BJ (cell line): ENCODE data around the gene SMARCA2. TPM values are rescaled to one million over a fixed set of nuclear protein-coding genes. Genes with fewer than 3 reads are reported as not detected.

Experiments used
- CTCF ChIA-PET: fragments of 350-600 bp; formaldehyde crosslinking; extraction: SDS; loops from one replicate; lab custom pipeline; 2021; ENCODE audit warnings: antibody characterized with exemption, inconsistent platforms; lab: Yijun Ruan, JAX
- POLR2A ChIA-PET: fragments of 300-600 bp; sonication (Branson Sonifier 250); formaldehyde crosslinking; extraction: SDS; loops from one replicate; lab custom pipeline; 2021; ENCODE audit warnings: antibody characterized with exemption; lab: Charles Lee
- DNase-seq: peaks from one replicate; pipeline ENCODE4 v3.0.0-alpha.2; 2011; ENCODE audit warnings: low read depth
- H3K27me3 ChIP-seq: 2 replicates; pipeline ENCODE4 v1.6.0; 2011; ENCODE audit warnings: low read length; ENCODE audit not compliant: control insufficient read depth, insufficient read depth
- H3K36me3 ChIP-seq: 2 replicates; pipeline ENCODE4 v1.5.1; 2011; ENCODE audit warnings: low read length; ENCODE audit not compliant: control insufficient read depth, insufficient read depth
- H3K4me3 ChIP-seq: 2 replicates; pipeline ENCODE4 v1.5.1; 2011; ENCODE audit warnings: low read depth, mild to moderate bottlenecking, control low read depth, low read length
- polyA plus RNA-seq: library from polyadenylated mRNA; depleted of rRNA; stranded (reverse); fragments of >200 nt; gene quantifications from 2 replicates; pipeline ENCODE4 v1.2.3, GENCODE V29; 2011
- TF ChIP-seq, protein P1 (sequence below): IDR thresholded peaks from 2 replicates; pipeline ENCODE4 v1.5.1; 2011; ENCODE audit warnings: low read depth, mild to moderate bottlenecking, control low read depth, inconsistent platforms, low read length, moderate library complexity; ENCODE audit not compliant: insufficient read depth

SMARCA2 gene
- polyA plus RNA-seq, 1 experiment: 67.4 TPM

DNA sequence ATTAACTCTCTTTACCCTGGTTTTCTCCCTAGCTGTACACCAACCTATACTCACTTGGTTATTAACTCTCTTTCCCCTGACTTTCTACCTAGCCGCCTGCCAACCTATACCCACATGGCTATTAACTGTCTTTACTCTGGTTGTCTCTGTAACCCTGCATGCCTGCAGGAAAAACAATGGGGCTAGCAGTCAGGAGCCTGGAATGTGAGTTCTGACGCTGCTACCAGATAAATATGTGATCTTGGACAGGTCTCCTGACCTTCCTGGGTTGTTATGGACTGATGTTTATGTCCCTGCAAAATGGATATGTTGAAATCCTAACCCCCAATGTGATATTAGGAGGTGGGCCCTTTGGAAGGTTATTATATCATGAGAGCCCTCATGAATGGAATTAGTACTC is 119.2 kb downstream of the SMARCA2 start:
- Histone ChIP-seq H3K36me3 (peaks cover 1% of the 10 kb centered on the region), H3K27me3 (no peaks in the 10 kb centered on the region), H3K4me3 (no peak overlapping the region)
- CTCF ChIA-PET: interaction anchor here (1.0 to 2.5 kb wide), 5 partner anchors 8 to 107 kb away, joined by 3 to 6 read pairs (median 3); no protein-coding TSS in a partner anchor
- no peak for DNase-seq
- TF ChIP-seq, protein P1, sequence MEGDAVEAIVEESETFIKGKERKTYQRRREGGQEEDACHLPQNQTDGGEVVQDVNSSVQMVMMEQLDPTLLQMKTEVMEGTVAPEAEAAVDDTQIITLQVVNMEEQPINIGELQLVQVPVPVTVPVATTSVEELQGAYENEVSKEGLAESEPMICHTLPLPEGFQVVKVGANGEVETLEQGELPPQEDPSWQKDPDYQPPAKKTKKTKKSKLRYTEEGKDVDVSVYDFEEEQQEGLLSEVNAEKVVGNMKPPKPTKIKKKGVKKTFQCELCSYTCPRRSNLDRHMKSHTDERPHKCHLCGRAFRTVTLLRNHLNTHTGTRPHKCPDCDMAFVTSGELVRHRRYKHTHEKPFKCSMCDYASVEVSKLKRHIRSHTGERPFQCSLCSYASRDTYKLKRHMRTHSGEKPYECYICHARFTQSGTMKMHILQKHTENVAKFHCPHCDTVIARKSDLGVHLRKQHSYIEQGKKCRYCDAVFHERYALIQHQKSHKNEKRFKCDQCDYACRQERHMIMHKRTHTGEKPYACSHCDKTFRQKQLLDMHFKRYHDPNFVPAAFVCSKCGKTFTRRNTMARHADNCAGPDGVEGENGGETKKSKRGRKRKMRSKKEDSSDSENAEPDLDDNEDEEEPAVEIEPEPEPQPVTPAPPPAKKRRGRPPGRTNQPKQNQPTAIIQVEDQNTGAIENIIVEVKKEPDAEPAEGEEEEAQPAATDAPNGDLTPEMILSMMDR: no peak
- POLR2A ChIA-PET: no interaction called here

DNA sequence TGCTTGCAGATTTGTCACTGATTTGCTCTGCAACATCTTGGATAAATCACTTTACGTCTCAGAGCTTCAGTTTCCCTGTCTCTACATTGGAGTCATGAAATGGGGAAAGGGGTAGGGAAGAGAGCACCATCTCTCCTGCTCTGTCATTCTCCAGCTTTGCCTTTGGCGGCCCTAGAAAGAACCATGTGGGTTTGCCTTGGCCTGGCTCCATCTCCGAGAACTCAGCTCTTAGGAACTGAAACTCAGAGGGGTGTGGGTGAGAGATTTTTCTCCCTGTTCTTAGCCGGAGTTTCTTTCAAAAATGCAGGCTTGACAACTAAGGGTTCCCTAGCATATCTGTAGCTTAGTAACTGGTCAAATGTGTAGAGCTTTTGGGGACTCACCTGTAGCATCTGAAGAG is 123.5 kb downstream of the SMARCA2 start:
- POLR2A ChIA-PET: no interaction called here
- DNase-seq: no peak
- TF ChIP-seq, protein P1: no peak
- H3K4me3 ChIP-seq: no peak overlapping the region
- peaks cover 1% of the 10 kb centered on the region for H3K36me3 ChIP-seq
- CTCF ChIA-PET: interaction anchor here (1.2 kb wide), 1 partner anchor 495 kb away, joined by 4 read pairs; no protein-coding TSS in a partner anchor
- no peaks in the 10 kb centered on the region for H3K27me3 ChIP-seq

DNA sequence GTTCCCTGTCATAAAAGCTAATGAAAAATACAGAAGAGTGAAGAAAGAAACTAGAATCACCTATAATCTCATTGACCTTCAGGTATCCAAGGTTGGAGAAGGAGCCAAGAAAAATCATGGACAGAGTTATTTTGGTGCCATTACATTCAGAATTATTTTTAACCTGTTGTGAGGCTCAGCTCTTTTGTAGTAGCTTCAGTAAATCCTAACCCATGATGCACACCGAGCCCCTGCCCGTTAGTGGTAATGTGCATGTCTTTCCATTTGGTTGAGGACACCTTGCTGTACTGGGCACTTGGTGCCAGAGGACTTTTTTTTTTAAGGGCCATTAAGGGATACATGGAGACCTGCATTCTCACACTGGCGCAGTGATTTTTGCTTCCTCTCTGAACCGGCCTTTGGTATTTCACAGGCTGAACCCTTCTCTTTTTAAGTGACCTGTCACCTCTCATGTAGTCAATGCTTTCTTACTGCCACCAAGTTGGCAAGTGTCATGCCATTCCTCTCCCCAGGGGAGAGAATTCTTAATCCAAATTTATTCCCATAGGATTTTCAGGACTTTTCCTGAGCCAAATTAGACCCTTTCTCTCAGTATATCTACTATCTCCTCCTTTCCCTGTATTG is 125.6 kb downstream of the SMARCA2 start:
- TF ChIP-seq, protein P1: no peak
- no peak overlapping the region for H3K4me3 ChIP-seq
- CTCF ChIA-PET: interaction anchor here (0.9 to 1.4 kb wide), 2 partner anchors 10 to 588 kb away, joined by 3 read pairs; no protein-coding TSS in a partner anchor
- H3K36me3 ChIP-seq: peaks cover 1% of the 10 kb centered on the region
- DNase-seq: no peak
- no peaks in the 10 kb centered on the region for H3K27me3 ChIP-seq
- POLR2A ChIA-PET: no interaction called here

DNA sequence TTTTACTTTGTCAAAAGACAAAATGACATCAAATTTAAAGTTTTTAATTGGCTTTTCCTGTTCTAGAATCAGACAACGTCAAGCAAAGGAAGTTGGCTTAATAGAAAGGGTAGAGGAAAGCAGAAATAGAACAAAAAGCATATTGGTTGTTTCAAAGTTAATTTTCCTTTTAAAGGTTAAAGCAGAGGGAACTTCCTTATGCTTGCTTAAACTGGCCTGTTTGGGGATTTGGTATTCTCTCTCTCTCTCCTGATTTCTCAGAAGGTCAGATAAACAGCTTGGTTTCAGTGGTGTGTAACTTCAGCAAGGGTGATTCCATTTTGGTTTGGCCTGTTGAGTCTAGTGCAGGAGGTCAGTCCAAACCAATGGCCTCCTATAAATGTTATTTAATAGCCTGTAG is 127.1 kb downstream of the SMARCA2 start:
- ChIA-PET CTCF (interaction anchor here (1.5 kb wide), 1 partner anchor 9 kb away, joined by 6 read pairs; no protein-coding TSS in a partner anchor), POLR2A (no interaction called here)
- TF ChIP-seq, protein P1: no peak
- Histone ChIP-seq H3K27me3 (no peaks in the 10 kb centered on the region), H3K4me3 (no peak overlapping the region), H3K36me3 (peaks cover 1% of the 10 kb centered on the region)
- no peak for DNase-seq

DNA sequence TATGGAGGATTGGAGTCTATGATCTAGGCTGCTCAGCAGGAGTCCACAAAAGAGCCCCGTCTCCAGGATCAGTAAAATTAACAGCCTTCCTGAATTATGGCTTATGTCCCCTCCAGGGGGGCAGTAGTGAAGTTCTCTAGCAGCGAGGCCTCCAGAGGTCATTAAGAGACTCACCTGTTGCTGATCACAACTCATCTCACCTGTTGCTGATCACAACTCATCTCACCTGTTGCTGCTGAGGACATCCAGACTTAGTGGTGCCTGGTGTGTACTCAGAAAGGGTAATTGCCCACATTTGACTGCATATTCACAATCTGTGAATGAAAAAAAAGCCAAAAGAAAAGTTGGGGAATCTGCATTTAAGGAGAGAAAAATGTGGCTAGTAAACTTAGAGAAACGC is 129.5 kb downstream of the SMARCA2 start:
- H3K36me3 ChIP-seq: peaks cover 1% of the 10 kb centered on the region; the same call in 1 of the 2 replicates
- H3K4me3 ChIP-seq: no peak overlapping the region
- TF ChIP-seq, protein P1: no peak
- H3K27me3 ChIP-seq: no peaks in the 10 kb centered on the region
- CTCF ChIA-PET: no interaction called here
- POLR2A ChIA-PET: no interaction called here
- DNase-seq: no peak
